ENCODE data around the gene SLC25A34. TPM values are rescaled to one million over a fixed set of nuclear protein-coding genes. Genes with fewer than 3 reads are reported as not detected.

Gene SLC25A34
- total and polyA plus RNA-seq, 2 of the 13 experiments (the other 11 are each of a cell fraction or from before 2014, with no cell fraction given), result 0.13 to 0.18 TPM

DNA sequence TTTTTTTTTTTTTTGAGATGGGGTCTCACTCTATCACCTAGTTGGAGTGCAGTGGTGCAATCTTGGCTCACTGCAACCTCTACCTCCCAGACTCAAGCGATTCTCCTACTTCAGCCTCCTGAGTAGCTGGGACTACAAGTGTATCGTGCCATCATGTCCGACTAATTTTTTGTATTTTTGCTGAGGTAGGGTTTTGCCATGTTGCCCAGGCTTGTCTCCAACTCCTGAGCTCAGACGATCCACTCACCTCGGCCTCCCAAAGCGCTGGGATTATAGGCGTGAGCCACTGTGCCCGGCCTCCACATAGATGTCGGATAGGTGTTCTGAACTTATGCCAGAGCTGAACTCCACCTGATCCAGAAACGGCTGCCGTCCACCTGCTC is 30.9 kb upstream of the SLC25A34 start:
- no peak for DNase-seq (ENCODE audit: low spot score)
- ChIA-PET POLR2A (no interaction called here), CTCF (ENCODE audit: low intra/inter-chr PET ratio, low total read pairs) (no interaction called here)
- no peak overlapping the region for H3K4me3 ChIP-seq (replicated peaks in 1 of 3; ENCODE audit: insufficient read depth in 1 of 3, low read depth in 2 of 3, low read length in 3 of 3)
- H3K36me3 ChIP-seq (replicated peaks in 1 of 2; ENCODE audit: control insufficient read depth in 1 of 2, insufficient read depth in 2 of 2, low read length in 2 of 2), result peaks cover 4 to 21% of the 10 kb centered on the region in 2 experiments; a peak in 3 of 5 replicates
- no peaks in the 10 kb centered on the region for H3K4me1 ChIP-seq (ENCODE audit: insufficient read depth, low read length)
- no peak overlapping the region for H3K9ac ChIP-seq (ENCODE audit: insufficient read depth, low read depth, low read length)
- no peak overlapping the region for H3K27ac ChIP-seq (ENCODE audit: extremely low read length, insufficient read depth, low read length)
- no TSS peak for BruUV-seq (replicated peaks)
- no peak for ATAC-seq
- 98% methylated on average over 11 of the region's 11 CpGs for WGBS (ENCODE audit: low lambda C conversion rate)
- H3K27me3 ChIP-seq (ENCODE audit: control insufficient read depth in 1 of 2, insufficient read depth in 2 of 2, low read length in 2 of 2), result no peaks in the 10 kb centered on the region
- peaks cover 7% of the 10 kb centered on the region for H3K79me2 ChIP-seq (ENCODE audit: insufficient read depth, low read length)
- intact Hi-C loops (cut with micrococcal nuclease; ENCODE audit: unreplicated experiment), result no loop called here
- no peak overlapping the region for H3K4me2 ChIP-seq (ENCODE audit: low read depth, low read length)
- H2AFZ ChIP-seq (ENCODE audit: low read length), result no peak overlapping the region
- H4K20me1 ChIP-seq (ENCODE audit: insufficient read depth, low read length), result 0 out of 2 replicates have a peak, but pooled peaks cover 4% of the 10 kb centered on the region
- TF ChIP-seq MLXIP (CRISPR knock-in tag; IDR thresholded peaks at IDR 0.05; ENCODE audit: borderline replicate concordance) (no peak), MAFK (conservative IDR thresholded peaks at IDR 0.05 in 1 of 2, IDR thresholded peaks at IDR 0.05 in 1 of 2; ENCODE audit: low read length in 2 of 2) (peak; percentile 56 to 70; a peak in 3 of 4 replicates), TCF7 (IDR thresholded peaks at IDR 0.05; ENCODE audit: low read depth) (no peak), HOXD1 (CRISPR knock-in tag; IDR thresholded peaks at IDR 0.05) (no peak), MAFF (IDR thresholded peaks at IDR 0.05; ENCODE audit: low read depth, low read length) (peak; percentile 48; the same call in 1 of the 2 replicates), ARHGAP35 (CRISPR knock-in tag; IDR thresholded peaks at IDR 0.05; ENCODE audit: borderline replicate concordance) (no peak), ZBTB14 (CRISPR knock-in tag; IDR thresholded peaks at IDR 0.05) (no peak)
- in situ Hi-C loops (cut with HindIII; ENCODE audit: extremely low pct_ligation_motif_present, low pct_unique_long_range_greater_than_20kb), result no loop called here
- no peaks in the 10 kb centered on the region for H3K9me3 ChIP-seq (ENCODE audit: low read length)
- no peak for FAIRE-seq
